SK-N-SH (cell line): ENCODE measurements around the gene PROM1.

Experiments
- MXI1 ChIP-seq: IDR thresholded peaks from 2 replicates; pipeline ENCODE4 v1.6.1; 2012; ENCODE audit warnings: mild to moderate bottlenecking, low read depth, low read length, improper control_type of control experiment
- NFIC ChIP-seq: IDR thresholded peaks from 2 replicates; pipeline ENCODE4 v1.4.0; 2012; ENCODE audit warnings: borderline replicate concordance
- NRF1 ChIP-seq: IDR thresholded peaks from 2 replicates; pipeline ENCODE4 v1.6.1; 2012; ENCODE audit warnings: low read depth, mild to moderate bottlenecking, low read length
- RAD21 ChIP-seq: IDR thresholded peaks from 2 replicates; pipeline ENCODE4 v1.6.1; 2012; ENCODE audit warnings: mild to moderate bottlenecking, low read length
- RCOR1 ChIP-seq: fragments of 150-350 bp; IDR thresholded peaks from 2 replicates; pipeline ENCODE4 v1.6.1; 2017; ENCODE audit warnings: antibody characterized with exemption, low read length
- SIN3A ChIP-seq: IDR thresholded peaks from 2 replicates; pipeline ENCODE4 v1.6.1; 2012; ENCODE audit warnings: low read depth, mild to moderate bottlenecking, low read length, moderate library complexity, borderline replicate concordance
- SMC3 ChIP-seq: IDR thresholded peaks from 2 replicates; pipeline ENCODE4 v1.6.1; 2012; ENCODE audit warnings: low read depth, low read length, improper control_type of control experiment
- YY1 ChIP-seq: IDR thresholded peaks from 2 replicates; pipeline ENCODE4 v1.4.0; 2012; ENCODE audit warnings: low read depth, mild to moderate bottlenecking
- TF ChIP-seq, protein P1 (sequence below): fragments of 200-600 bp; sonication (generic); IDR thresholded peaks from 2 replicates; pipeline ENCODE4 v1.6.1; 2017; ENCODE audit warnings: antibody characterized with exemption, mild to moderate bottlenecking, moderate library complexity
- TF ChIP-seq, protein P2 (sequence below): IDR thresholded peaks from 2 replicates; pipeline ENCODE4 v1.6.1; 2012; ENCODE audit warnings: mild to moderate bottlenecking, low read depth, low read length, moderate library complexity
- TF ChIP-seq, protein P3 (sequence below): fragments of 150-350 bp; IDR thresholded peaks from 2 replicates; pipeline ENCODE4 v1.6.1; 2017; ENCODE audit warnings: antibody characterized with exemption, low read length, low read depth, borderline replicate concordance
- TF ChIP-seq, protein P4 (sequence below): IDR thresholded peaks from 2 replicates; pipeline ENCODE4 v1.4.0; 2012; ENCODE audit warnings: low read depth
- TF ChIP-seq, protein P5 (sequence below): fragments of 150-350 bp; IDR thresholded peaks from 2 replicates; pipeline ENCODE4 v1.6.1; 2016; ENCODE audit warnings: mild to moderate bottlenecking, low read depth, low read length
- TF ChIP-seq, protein P6 (sequence below): IDR thresholded peaks from 2 replicates; pipeline ENCODE4 v1.4.0; 2012; ENCODE audit warnings: low read depth, borderline replicate concordance

DNA sequence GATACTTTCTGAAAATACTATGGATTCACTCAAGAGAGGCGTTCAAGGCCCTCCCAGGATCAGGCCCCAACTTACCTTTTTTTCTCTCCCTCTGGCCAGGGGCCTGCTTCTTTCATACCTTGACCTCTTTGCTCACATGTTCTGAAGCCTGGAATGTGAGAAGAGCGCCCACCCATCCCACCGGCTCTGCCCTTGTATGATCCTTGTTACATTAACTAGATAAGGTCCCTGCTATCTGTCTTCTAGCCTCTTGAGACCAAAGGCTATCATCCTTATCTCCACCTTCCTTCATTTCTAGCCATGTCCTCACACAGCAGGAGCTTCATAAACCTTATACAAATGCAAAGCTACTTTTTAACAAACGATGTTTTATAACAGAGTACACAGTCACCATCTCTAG, 45.9 kb downstream of the PROM1 start:
- no peak for TF ChIP-seq MXI1
- TF ChIP-seq, protein P1, sequence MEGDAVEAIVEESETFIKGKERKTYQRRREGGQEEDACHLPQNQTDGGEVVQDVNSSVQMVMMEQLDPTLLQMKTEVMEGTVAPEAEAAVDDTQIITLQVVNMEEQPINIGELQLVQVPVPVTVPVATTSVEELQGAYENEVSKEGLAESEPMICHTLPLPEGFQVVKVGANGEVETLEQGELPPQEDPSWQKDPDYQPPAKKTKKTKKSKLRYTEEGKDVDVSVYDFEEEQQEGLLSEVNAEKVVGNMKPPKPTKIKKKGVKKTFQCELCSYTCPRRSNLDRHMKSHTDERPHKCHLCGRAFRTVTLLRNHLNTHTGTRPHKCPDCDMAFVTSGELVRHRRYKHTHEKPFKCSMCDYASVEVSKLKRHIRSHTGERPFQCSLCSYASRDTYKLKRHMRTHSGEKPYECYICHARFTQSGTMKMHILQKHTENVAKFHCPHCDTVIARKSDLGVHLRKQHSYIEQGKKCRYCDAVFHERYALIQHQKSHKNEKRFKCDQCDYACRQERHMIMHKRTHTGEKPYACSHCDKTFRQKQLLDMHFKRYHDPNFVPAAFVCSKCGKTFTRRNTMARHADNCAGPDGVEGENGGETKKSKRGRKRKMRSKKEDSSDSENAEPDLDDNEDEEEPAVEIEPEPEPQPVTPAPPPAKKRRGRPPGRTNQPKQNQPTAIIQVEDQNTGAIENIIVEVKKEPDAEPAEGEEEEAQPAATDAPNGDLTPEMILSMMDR = no peak
- TF ChIP-seq, protein P2, sequence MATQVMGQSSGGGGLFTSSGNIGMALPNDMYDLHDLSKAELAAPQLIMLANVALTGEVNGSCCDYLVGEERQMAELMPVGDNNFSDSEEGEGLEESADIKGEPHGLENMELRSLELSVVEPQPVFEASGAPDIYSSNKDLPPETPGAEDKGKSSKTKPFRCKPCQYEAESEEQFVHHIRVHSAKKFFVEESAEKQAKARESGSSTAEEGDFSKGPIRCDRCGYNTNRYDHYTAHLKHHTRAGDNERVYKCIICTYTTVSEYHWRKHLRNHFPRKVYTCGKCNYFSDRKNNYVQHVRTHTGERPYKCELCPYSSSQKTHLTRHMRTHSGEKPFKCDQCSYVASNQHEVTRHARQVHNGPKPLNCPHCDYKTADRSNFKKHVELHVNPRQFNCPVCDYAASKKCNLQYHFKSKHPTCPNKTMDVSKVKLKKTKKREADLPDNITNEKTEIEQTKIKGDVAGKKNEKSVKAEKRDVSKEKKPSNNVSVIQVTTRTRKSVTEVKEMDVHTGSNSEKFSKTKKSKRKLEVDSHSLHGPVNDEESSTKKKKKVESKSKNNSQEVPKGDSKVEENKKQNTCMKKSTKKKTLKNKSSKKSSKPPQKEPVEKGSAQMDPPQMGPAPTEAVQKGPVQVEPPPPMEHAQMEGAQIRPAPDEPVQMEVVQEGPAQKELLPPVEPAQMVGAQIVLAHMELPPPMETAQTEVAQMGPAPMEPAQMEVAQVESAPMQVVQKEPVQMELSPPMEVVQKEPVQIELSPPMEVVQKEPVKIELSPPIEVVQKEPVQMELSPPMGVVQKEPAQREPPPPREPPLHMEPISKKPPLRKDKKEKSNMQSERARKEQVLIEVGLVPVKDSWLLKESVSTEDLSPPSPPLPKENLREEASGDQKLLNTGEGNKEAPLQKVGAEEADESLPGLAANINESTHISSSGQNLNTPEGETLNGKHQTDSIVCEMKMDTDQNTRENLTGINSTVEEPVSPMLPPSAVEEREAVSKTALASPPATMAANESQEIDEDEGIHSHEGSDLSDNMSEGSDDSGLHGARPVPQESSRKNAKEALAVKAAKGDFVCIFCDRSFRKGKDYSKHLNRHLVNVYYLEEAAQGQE = no peak
- TF ChIP-seq, protein P3, sequence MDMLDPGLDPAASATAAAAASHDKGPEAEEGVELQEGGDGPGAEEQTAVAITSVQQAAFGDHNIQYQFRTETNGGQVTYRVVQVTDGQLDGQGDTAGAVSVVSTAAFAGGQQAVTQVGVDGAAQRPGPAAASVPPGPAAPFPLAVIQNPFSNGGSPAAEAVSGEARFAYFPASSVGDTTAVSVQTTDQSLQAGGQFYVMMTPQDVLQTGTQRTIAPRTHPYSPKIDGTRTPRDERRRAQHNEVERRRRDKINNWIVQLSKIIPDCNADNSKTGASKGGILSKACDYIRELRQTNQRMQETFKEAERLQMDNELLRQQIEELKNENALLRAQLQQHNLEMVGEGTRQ = no peak
- no peak for TF ChIP-seq NFIC
- TF ChIP-seq, protein P4, sequence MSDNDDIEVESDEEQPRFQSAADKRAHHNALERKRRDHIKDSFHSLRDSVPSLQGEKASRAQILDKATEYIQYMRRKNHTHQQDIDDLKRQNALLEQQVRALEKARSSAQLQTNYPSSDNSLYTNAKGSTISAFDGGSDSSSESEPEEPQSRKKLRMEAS = no peak
- TF ChIP-seq SIN3A = no peak
- no peak for TF ChIP-seq RCOR1
- TF ChIP-seq, protein P5, sequence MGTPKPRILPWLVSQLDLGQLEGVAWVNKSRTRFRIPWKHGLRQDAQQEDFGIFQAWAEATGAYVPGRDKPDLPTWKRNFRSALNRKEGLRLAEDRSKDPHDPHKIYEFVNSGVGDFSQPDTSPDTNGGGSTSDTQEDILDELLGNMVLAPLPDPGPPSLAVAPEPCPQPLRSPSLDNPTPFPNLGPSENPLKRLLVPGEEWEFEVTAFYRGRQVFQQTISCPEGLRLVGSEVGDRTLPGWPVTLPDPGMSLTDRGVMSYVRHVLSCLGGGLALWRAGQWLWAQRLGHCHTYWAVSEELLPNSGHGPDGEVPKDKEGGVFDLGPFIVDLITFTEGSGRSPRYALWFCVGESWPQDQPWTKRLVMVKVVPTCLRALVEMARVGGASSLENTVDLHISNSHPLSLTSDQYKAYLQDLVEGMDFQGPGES = no peak
- no peak for TF ChIP-seq NRF1
- TF ChIP-seq, protein P6, sequence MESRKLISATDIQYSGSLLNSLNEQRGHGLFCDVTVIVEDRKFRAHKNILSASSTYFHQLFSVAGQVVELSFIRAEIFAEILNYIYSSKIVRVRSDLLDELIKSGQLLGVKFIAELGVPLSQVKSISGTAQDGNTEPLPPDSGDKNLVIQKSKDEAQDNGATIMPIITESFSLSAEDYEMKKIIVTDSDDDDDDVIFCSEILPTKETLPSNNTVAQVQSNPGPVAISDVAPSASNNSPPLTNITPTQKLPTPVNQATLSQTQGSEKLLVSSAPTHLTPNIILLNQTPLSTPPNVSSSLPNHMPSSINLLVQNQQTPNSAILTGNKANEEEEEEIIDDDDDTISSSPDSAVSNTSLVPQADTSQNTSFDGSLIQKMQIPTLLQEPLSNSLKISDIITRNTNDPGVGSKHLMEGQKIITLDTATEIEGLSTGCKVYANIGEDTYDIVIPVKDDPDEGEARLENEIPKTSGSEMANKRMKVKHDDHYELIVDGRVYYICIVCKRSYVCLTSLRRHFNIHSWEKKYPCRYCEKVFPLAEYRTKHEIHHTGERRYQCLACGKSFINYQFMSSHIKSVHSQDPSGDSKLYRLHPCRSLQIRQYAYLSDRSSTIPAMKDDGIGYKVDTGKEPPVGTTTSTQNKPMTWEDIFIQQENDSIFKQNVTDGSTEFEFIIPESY = no peak
- no peak for TF ChIP-seq SMC3
- TF ChIP-seq RAD21 = no peak
- TF ChIP-seq YY1 = no peak
